SK-N-SH (cell line): ENCODE measurements around the gene CPLX1. TPM values are rescaled to one million over a fixed set of nuclear protein-coding genes. Genes with fewer than 3 reads are reported as not detected.

Experiments used
- CTCF ChIA-PET: fragments of 300-600, 350-600 bp; formaldehyde crosslinking; extraction: SDS; loops from one replicate; lab custom pipeline; 2021; lab: Yijun Ruan, JAX
- POLR2A ChIA-PET: fragments of 350-600 bp; sonication (Branson Sonifier 250); formaldehyde crosslinking; extraction: SDS; loops from one replicate; lab custom pipeline; 2020; ENCODE audit warnings: antibody characterized with exemption, inconsistent platforms; lab: Yijun Ruan, JAX
- DNase-seq: peaks from one replicate; pipeline ENCODE4 v3.0.0; 2012
- H2AFZ ChIP-seq: fragments of 200-600 bp; sonication (generic); 2 replicates; pipeline ENCODE4 v1.8.1; 2016; ENCODE audit warnings: antibody characterized with exemption, mild to moderate bottlenecking, low read depth
- H3F3A ChIP-seq: fragments of 200-600 bp; sonication (generic); replicated peaks from 2 replicates; pipeline ENCODE3; 2016; ENCODE audit warnings: antibody characterized with exemption, mild to moderate bottlenecking; ENCODE audit not compliant: insufficient read depth
- H3K27ac ChIP-seq, 2 experiments: fragments of 200-500 bp in 1 of 2; fragments of 200-600 bp in 1 of 2; sonication (Bioruptor generic) in 1 of 2; sonication (generic), shearing (Covaris generic) in 1 of 2; 2 replicates each; pipeline versions ENCODE4 v1.5.1 to v1.6.1; 2014 to 2016; ENCODE audit warnings: low read depth in 2 of 2, inconsistent platforms in 1 of 2, low read length in 1 of 2, mild to moderate bottlenecking in 1 of 2, mixed read lengths in 1 of 2
- H3K27me3 ChIP-seq: fragments of 200-600 bp; sonication (generic), shearing (Covaris generic); 2 replicates; pipeline ENCODE4 v1.6.1; 2016; ENCODE audit warnings: mixed run types; ENCODE audit not compliant: insufficient read depth
- H3K36me3 ChIP-seq, 2 experiments: fragments of 200-500 bp in 1 of 2; fragments of 200-600 bp in 1 of 2; sonication (Bioruptor generic) in 1 of 2; sonication (generic) in 1 of 2; replicated peaks in 1 of 2; 2 replicates each; pipeline versions ENCODE3 to v1.5.1; 2014 to 2016; ENCODE audit warnings: low read length in 1 of 2, mild to moderate bottlenecking in 1 of 2; ENCODE audit not compliant: insufficient read depth in 2 of 2, control insufficient read depth in 1 of 2
- H3K4me1 ChIP-seq, 2 experiments: fragments of 200-500 bp in 1 of 2; fragments of 200-600 bp in 1 of 2; sonication (Bioruptor generic) in 1 of 2; sonication (generic), shearing (Covaris generic) in 1 of 2; 2 replicates each; pipeline versions ENCODE4 v1.5.1 to v1.6.1; 2014 to 2016; ENCODE audit warnings: low read depth in 1 of 2, low read length in 1 of 2, mixed run types in 1 of 2; ENCODE audit not compliant: insufficient read depth in 2 of 2, control insufficient read depth in 1 of 2
- H3K4me2 ChIP-seq: fragments of 200-600 bp; sonication (generic), shearing (Covaris generic); 2 replicates; pipeline ENCODE4 v1.6.1; 2017; ENCODE audit warnings: mixed run types
- H3K4me3 ChIP-seq, 2 experiments: fragments of 200-500 bp in 1 of 2; fragments of 200-600 bp in 1 of 2; sonication (Bioruptor generic) in 1 of 2; sonication (generic), shearing (Covaris generic) in 1 of 2; 2 replicates each; pipeline versions ENCODE4 v1.5.1 to v1.8.1; 2014 to 2016; ENCODE audit warnings: low read depth in 2 of 2, inconsistent platforms in 1 of 2, low read length in 1 of 2, mild to moderate bottlenecking in 1 of 2, mixed read lengths in 1 of 2, moderate library complexity in 1 of 2
- H3K79me2 ChIP-seq: fragments of 200-600 bp; sonication (generic); 2 replicates; pipeline ENCODE4 v1.8.1; 2017; ENCODE audit warnings: mild to moderate bottlenecking; ENCODE audit not compliant: insufficient read depth
- H3K9ac ChIP-seq: fragments of 200-600 bp; sonication (generic); 2 replicates; pipeline ENCODE4 v1.6.1; 2017; ENCODE audit warnings: mixed run types
- H3K9me2 ChIP-seq: fragments of 200-600 bp; sonication (generic); 2 replicates; pipeline ENCODE4 v1.6.1; 2017; ENCODE audit warnings: mixed run types
- H3K9me3 ChIP-seq: fragments of 200-600 bp; sonication (generic); 2 replicates; pipeline ENCODE4 v1.6.1; 2017; ENCODE audit warnings: mixed run types, mild to moderate bottlenecking, moderate library complexity
- H4K20me1 ChIP-seq: fragments of 200-600 bp; sonication (generic); 2 replicates; pipeline ENCODE4 v1.6.1; 2017; ENCODE audit warnings: mild to moderate bottlenecking, mixed run types; ENCODE audit not compliant: insufficient read depth
- CHD2 ChIP-seq: fragments of 150-350 bp; IDR thresholded peaks from 2 replicates; pipeline ENCODE4 v1.6.1; 2018; ENCODE audit warnings: low read length; ENCODE audit not compliant: partially characterized antibody
- ELF1 ChIP-seq: IDR thresholded peaks from 2 replicates; pipeline ENCODE4 v1.4.0; 2012
- MEF2A ChIP-seq: IDR thresholded peaks from 2 replicates; pipeline ENCODE4 v1.4.0; 2012; ENCODE audit warnings: low read depth, borderline replicate concordance
- NFIC ChIP-seq: IDR thresholded peaks from 2 replicates; pipeline ENCODE4 v1.4.0; 2012; ENCODE audit warnings: borderline replicate concordance
- RAD21 ChIP-seq: IDR thresholded peaks from 2 replicates; pipeline ENCODE4 v1.6.1; 2012; ENCODE audit warnings: mild to moderate bottlenecking, low read length
- REST ChIP-seq: IDR thresholded peaks from 2 replicates; pipeline ENCODE4 v1.6.1; 2012; ENCODE audit warnings: mild to moderate bottlenecking, low read depth, low read length, moderate library complexity
- SMC3 ChIP-seq: IDR thresholded peaks from 2 replicates; pipeline ENCODE4 v1.6.1; 2012; ENCODE audit warnings: low read depth, low read length, improper control_type of control experiment
- TCF12 ChIP-seq: IDR thresholded peaks from 2 replicates; pipeline ENCODE4 v1.4.0; 2012
- USF1 ChIP-seq: IDR thresholded peaks from 2 replicates; pipeline ENCODE4 v1.4.0; 2012; ENCODE audit warnings: low read depth, borderline replicate concordance
- USF2 ChIP-seq: fragments of 150-350 bp; IDR thresholded peaks from 2 replicates; pipeline ENCODE4 v1.6.1; 2017; ENCODE audit warnings: antibody characterized with exemption, low read length, low read depth, borderline replicate concordance
- WGBS: methylation state at CpG from one replicate; pipeline ENCODE4 v1.1.6; 2017; ENCODE audit warnings: low lambda C conversion rate; 5-methylcytosine and 5-hydroxymethylcytosine counted together
- polyA plus RNA-seq, 3 experiments: library from polyadenylated mRNA; depleted of rRNA; stranded (reverse); fragments of >200 nt; gene quantifications; 2 replicates each; pipeline ENCODE4 v1.2.3, GENCODE V29; 2012
- TF ChIP-seq, protein P1 (sequence below): IDR thresholded peaks from 2 replicates; pipeline ENCODE4; 2012

The CPLX1 gene
- polyA plus RNA-seq, 1 of the 3 experiments (the other 2 are of a cell fraction), result 0.56 TPM

- DNase-seq, result no peak
- no peaks in the 10 kb centered on the region for H3F3A ChIP-seq
- H3K4me3 ChIP-seq, result no peak overlapping the region
- no peak overlapping the region for H3K27ac ChIP-seq
- POLR2A ChIA-PET, result interaction anchor here (1.2 kb wide), 1 partner anchor 29 kb away, joined by 3 read pairs; no protein-coding TSS in a partner anchor
- no peak overlapping the region for H2AFZ ChIP-seq
- H3K36me3 ChIP-seq, result no peaks in the 10 kb centered on the region
- no peaks in the 10 kb centered on the region for H4K20me1 ChIP-seq
- peaks cover 0 to 18% of the 10 kb centered on the region in 2 experiments; a peak in 1 of 4 replicates for H3K4me1 ChIP-seq
- no peak overlapping the region for H3K9ac ChIP-seq
- TF ChIP-seq, protein P1, sequence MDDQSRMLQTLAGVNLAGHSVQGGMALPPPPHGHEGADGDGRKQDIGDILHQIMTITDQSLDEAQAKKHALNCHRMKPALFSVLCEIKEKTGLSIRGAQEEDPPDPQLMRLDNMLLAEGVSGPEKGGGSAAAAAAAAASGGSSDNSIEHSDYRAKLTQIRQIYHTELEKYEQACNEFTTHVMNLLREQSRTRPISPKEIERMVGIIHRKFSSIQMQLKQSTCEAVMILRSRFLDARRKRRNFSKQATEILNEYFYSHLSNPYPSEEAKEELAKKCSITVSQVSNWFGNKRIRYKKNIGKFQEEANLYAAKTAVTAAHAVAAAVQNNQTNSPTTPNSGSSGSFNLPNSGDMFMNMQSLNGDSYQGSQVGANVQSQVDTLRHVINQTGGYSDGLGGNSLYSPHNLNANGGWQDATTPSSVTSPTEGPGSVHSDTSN, result no peak
- TF ChIP-seq REST, result no peak
- no peak for TF ChIP-seq SMC3
- TF ChIP-seq USF1, result no peak
- no peak for TF ChIP-seq TCF12
- TF ChIP-seq CHD2, result no peak
- TF ChIP-seq RAD21, result no peak
- TF ChIP-seq NFIC, result no peak
- TF ChIP-seq ELF1, result no peak
- no peak for TF ChIP-seq USF2
- no peak for TF ChIP-seq MEF2A
- H3K79me2 ChIP-seq, result no peaks in the 10 kb centered on the region
- peaks cover 26% of the 10 kb centered on the region for H3K27me3 ChIP-seq
- no peaks in the 10 kb centered on the region for H3K9me3 ChIP-seq
- no peak overlapping the region for H3K4me2 ChIP-seq
- no peaks in the 10 kb centered on the region for H3K9me2 ChIP-seq
- CTCF ChIA-PET, result interaction anchor here (0.6 to 1.6 kb wide), 2 partner anchors 80 to 1929 kb away, joined by 3 read pairs; no protein-coding TSS in a partner anchor
- WGBS, result 72% methylated on average over 23 of the region's 24 CpGs
These were observed 3.4 kb downstream of the CPLX1 start for GRCh38 chr4:822361-823175.
